Glomerular endothelial cell (primary cell): Measurements from ENCODE around the gene KIF21B. TPM values are rescaled to one million over a fixed set of nuclear protein-coding genes. Genes with fewer than 3 reads are reported as not detected.

ENCODE experiments used
- DNase-seq: peaks from one replicate; pipeline ENCODE4 v3.0.0-alpha.2; 2011; ENCODE audit warnings: low read depth, low spot score; ENCODE audit errors: extremely low read depth
- total RNA-seq: library from RNA; depleted of rRNA; stranded (reverse); fragments of >200 nt; gene quantifications from 2 replicates; pipeline ENCODE4 v1.2.3, GENCODE V29; 2015

KIF21B gene
- total RNA-seq, 1 donor from 2014 or later = 3.8 TPM

DNA sequence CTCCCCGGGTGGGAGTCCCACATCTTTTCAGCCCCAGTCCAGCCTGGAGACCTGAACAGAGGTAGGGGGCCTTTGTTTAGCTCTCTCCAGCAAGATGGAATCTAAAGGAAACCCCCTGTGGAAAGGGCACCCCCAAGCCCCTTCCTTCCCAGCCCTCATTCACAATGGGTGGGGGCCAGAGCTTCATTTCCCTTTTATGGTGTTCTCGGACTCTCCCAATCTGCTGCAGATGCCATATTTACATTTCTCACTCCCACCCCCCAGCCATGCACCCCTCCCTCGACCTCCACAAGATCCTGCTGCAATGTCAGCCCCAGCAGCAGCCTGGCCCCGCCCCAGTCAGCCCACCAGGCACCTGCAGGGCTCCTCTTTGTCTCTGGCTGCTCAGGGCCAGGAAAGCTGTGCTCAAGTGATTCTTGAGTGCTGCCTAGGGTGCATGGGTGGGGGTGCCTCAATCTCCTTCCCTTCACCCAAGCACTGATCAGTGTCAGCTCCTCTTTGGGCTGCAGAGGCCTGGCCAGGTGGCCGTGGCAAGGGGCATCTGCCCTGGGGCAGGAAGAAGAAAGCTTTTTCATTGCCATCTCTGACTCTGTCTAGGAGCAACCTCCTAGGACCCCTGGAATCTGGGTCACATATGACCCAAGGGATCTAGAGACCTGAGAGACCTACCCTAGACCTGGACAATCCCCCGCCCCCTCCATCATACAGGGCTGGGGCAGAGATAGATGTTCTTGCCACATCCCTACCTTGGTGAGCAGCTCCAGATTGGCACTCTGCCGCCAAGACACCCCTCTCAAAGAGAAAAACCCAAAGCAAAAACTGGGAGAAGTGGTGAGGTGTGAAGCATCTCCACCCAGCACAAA lies 1.7 kb downstream of the KIF21B start:
- DNase-seq = no peak

DNA sequence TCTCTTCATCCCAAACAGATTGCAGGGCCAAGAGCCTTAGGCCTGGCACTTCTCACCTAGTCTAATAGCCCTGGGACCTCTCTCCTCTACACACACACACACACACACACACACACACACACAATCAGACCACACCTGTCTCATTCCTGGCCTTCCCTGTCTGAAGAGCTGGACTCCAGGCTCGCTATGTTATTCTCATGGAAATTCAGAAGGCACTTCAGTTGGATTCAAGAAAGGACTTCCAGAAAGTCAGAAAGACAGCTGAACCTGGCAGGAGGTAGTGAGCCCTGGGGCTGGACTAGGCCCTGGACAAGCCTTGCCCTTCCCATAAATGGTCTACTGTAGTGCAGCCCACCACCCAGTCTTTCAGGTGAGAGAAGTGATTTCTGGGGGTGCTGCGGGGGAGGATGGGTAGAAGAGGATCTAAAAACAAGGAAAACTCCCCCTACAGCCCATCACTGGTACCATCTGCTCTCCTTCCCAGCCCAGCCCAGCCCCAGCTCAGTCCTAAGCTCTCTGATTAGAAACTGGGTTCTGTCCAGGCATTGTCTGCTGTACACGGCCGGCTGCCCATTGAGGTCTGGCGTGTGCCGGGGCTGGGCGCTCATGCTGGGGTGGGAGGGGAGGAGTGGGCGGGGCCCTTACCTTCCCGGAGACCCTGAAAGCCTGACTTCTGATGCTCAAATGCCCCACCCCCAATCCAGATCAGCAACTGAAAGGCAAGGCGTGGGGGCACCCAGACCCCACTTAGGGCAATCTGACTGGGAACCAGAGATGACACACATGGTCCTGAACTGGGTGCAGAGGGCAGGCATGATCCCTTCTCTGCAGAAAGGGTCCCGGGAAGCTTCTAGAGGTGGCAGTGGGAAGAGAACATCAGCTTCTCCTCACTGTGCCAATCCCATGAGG lies 2.5 kb downstream of the KIF21B start:
- DNase-seq = no peak

DNA sequence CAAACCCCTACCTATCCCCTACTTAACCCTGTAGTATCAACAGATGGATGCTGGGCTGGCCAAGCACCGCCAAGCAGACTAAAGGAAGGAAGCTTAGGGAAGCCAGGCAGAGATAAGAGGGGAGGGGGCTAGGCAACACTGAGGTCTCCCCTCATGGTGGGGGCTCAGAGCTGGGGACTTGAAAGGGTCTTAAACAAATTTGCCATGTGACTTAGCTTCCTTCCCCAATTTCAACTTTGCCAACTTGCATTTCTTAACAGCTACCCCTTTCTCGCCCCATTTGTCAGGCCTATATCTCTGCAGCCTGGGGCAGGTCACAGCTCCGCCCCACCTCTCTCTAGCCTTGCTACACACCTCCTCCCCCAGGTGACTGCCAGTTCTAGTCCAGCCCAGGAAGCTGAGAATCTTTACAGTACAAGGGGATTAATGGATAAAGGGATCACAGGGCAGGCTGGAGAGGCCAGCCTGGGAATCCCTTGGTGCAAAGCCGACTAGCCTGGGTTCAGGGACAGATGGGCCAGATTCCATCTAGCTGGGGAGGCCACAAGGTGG lies 3.4 kb downstream of the KIF21B start:
- no peak for DNase-seq

DNA sequence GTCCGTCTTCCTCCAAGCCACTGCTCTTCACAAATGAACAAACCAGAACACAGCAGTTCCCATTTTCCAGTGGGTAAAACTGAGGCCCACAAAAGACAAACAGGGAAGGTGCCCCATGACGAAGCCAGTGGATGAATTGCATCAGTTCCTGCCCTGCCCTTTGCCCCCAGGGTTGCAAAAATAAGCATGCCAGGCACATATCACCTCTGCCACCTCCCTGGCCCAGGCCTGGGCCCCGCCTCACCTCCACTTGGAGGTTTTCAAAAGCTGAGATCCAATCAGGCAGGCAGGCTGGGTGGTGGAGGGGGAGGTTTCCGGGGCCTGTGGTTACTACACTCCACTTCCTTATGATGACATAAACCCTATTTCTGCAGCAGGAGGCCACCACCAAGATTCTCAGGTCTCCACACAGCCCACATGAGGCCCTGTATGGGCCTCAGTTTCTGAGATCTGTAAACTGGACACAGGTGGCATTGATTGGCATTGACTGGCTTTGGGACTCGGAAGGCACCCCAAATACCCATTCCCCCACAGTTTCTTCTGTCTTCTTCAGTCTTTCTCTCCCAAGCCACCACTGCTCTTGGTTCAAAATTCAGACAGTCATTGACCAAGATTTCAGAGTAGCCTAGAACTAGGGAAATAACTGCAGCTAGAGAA lies 4.1 kb downstream of the KIF21B start:
- no peak for DNase-seq

DNA sequence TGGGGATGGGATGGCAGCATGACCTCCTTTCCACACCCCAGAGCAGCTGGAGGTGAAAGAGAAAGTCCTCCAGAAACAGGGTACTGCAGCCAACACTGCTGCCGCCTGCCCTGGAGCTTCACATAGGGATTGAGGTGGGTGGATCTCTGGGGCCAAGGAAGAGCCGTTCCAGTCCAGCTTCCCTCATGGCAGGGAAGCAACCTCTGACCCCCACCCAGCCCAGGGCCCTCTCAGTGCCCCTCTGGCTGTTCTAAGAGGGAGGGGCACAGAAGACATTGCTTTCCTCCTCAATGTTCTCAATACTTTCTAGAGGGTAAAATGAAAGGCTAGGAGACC lies 5.7 kb downstream of the KIF21B start:
- no peak for DNase-seq

DNA sequence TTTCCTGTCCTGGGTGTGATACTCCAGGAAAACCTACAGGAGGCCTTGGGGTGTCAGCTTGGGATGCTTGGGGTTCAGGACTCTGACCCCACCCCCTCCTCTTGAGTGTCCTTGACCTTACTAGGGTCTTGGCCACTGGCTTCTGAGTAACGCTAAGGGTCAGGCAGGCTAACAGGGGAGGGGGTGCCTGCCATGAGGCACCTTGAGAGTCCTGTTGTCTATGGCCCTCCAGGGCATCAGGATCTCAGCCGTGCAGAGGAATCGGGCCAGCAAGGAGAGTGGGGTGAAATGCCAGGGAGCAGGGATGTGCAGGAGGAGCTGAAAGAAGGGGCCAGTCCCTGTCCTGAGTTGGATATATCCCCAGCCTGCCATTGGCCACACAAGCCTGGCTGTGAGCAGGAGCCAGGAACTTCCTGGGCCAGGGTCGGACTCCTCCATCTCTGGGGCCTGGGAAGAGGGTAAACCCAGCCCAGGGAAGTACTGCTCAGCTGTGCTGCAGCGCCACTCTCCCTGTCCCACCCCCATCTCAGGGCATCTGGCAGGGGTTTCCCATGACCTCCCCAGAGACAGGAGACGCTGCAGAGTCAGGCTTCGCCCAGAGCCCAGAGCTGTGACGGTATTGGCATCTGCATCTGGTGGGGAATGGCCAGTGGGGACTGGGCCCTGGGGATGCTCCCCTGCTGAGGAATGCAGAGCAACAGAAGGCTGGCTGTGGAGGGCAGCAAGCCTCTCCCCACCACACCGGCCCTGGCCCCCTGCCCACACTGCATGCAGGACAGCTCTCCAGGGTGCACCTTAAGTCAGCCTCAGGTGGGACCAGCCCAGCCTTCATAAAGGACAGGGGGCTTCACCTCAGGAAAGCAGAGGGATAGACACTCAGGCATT lies 6.3 kb downstream of the KIF21B start:
- DNase-seq = no peak

DNA sequence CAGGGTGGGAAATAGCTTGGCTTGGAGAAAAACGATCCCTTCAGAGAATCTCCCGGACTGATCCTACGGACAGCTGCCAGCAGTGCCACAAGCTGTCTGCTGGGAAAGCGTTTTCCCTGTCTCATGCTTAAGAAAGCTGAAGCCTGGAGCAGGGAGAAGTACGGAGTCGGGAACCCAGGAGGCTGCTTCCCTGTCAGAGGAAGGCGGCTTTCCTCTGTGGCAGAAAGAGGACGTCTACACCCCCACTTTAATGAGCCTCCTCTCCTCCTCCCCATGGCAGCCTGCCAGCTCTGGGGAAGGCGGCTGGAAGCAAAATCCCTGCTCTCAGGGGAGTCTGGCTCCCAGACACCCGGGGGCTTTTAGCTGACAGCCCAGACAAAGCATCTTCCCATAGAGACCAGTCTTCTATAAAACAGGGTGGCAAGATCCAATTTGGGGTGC lies 7.3 kb downstream of the KIF21B start:
- DNase-seq = no peak

DNA sequence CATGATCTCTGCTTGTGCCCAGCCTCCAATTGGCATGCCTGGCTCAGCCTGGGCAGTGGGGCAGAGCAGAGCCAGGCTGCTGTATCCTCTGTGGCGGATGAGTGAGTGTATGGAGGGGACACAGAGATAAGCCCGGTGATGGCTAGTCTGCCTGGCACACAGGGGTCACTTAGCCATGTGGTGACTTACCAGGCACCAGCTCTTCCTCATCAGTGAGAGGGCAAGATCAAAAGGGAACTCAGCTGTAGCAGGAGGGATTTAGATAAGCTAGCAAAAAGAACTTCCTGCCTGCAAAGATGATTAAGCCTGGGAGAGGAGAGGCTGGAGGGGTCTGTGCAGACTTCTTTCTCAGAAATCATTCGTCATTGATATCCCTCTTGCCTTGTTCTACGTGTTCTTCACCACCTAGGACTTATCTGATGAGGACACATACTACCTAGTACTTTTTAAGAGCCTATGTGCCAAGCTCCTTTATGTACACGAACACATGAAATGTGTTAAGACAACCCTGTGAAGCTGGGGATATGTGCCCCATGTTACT lies 7.9 kb downstream of the KIF21B start:
- no peak for DNase-seq

DNA sequence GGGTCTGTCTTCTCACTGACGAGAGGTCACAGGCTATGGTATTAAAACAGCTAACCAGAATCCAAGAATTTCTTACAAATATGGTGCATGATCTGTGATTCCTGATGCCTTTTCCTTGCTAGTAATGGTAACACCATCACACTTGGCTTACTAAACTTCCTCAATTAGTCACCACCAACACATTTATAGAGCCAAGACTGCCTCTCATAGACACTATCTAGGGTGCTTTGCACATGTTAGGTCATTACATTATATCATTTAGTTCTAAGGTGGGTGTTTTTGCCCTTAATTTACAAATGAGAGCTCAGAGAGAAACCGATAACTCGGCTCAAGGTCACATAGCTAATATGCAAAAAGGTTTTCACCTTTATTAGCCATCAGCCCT lies 8.7 kb downstream of the KIF21B start:
- no peak for DNase-seq

DNA sequence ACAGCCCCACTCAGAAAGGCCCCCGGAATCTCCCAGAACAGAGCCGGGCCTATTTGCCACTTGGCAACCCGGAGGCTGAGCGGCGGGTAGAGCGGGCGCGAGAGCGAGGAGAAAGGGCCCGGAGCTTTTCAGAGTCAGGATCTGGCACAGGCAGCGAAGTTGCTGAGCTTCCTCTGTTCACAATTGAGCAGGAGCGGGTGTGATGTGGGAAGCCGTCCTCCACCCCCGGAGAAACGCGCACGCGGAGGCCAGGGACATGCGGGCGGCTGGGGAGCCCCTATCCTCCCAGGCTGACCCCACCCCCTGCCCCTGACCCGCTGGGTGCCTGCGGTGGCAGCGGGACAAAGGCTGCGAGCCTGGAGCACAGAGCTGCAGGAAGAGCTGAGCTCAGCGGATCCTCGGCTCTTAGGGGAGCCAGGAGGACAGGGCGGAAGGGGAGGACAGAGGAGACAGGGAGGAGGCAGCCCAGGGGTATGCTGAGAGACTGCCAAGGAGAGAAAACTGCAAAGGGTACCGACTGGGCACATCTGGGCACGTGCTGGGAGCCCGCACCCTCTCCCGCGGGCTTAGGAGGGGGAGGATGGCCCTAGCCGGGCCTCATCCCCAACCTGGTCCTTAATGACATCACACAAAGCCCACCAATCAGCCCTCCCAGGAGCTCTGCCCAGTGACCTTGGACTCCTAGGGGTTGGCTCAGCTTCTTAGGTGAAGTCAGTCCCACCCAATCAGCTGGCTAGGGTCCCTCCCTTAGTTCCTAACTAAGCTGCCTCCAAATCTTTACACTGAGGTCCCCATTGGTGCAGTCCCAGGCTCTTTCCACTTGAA lies 9.3 kb downstream of the KIF21B start:
- DNase-seq = no peak

DNA sequence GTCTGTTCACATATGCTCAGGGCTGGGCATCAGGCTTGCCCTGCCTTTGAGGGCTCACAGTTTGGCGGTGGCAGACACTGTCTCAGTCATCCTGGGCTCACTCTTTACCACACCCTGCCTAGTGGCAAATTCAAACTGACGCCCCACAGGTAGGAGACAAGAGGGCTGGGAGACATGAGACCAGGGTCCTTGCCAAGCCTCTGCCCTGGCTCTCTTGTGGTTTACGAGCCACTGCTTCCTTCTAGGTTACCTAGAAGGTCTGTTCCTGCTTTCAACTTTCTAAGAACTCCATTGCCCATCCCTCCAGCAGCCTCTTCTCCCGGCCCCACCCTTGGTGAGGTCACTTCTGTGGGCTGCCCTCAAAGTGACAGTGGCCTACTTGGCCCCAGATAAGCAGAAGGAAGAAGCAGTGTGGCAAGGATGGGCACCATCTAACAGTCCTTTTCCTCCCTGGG lies 10.5 kb downstream of the KIF21B start:
- DNase-seq = no peak

DNA sequence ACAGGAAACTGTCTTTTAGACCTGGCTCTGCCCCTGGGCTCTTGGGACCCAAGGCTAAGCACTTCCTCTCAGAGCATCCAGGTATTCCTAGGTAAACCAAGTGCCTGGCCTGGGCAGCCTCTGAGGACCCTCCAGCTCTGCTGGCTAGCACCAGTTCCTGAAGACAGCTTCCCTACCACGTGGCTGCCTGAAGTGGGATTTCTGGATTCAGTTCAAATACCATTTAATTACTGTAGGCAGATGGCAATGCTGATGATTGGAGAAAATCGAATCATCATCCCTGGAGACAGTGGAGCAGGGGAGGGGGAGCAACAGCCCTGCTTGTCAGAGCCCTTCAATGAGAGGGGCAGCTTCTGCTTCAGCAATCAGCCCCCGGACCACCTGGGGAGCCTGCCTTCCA lies 11.9 kb downstream of the KIF21B start:
- no peak for DNase-seq

DNA sequence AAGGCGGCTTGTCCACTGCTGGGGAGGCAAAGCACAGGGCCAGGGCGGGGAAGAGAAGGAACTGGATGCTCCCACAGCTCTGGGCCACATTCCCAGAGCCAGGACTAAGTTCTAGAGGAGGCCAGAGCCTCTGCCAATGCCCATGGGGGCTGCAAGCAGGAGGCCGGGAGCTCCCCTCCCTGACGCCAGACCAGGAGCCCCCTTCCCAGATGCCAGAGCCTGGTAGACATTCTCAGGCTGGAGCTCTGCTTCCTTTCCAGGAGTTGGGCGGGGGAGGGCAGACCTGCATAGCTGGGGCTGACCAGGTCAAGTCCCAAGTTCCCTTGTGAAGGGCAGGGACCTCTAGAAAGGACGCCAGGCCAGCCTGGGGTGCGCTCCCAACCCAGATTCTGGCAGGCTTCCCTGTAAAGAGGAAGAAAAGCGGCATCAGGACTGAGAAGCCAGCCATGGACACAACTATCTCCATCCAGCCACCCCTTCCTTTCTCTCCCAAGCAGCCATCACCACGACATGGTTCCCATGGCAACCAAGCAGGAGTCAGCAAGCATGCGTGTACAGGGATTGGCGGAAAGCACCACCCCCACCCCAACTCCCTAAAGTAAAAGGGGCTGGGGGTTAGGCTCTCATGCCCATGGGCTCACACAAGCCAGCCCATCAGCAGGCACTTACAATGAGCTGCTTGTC lies 13.4 kb downstream of the KIF21B start:
- no peak for DNase-seq

DNA sequence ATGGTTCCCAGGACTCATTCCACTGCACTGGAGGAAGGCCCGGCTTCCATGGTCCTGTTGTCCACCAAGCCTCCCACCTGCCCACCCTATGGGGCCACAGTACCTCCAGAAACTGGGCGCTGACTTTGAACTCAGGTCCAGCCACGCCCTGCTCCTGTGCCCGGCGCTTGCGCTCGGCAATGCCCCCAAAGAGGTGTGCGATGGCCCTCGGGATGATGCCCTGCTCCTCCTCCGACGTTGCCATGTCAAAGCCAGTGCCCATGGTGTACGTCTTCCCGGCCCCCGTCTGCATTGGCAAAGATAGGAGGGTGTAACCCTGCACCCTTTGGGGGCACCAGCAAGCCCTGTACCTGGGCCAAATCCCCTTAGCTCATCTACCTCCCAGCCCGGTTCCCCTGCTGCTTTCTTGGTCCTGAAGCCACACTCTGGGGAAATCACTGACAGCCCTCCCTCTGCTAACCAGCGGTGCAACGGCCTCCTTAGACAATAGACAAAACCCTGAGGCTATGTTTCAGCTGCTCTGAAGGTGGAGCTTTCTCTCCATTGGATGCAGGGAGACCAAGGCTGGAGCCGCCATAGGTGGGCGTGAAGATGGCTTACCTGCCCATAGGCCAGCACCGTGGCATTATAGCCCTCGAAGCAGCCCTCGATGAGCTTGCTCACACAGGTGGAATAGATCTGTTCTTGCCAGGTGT lies 14.7 kb downstream of the KIF21B start:
- DNase-seq = no peak

DNA sequence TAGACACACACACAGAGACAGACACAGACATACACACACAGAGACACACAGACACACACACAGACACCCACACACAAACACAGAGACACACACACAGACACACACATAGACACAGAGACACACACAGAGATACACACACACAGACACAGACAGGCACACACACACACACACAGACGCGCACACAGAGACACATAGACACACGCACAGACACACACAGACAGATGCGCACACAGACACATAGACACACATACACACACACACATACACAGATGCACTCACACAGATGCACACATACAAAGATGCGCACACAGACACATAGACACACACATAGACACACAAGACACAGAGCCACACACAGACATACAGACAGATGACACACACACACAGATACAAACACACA lies 16.0 kb downstream of the KIF21B start:
- no peak for DNase-seq

DNA sequence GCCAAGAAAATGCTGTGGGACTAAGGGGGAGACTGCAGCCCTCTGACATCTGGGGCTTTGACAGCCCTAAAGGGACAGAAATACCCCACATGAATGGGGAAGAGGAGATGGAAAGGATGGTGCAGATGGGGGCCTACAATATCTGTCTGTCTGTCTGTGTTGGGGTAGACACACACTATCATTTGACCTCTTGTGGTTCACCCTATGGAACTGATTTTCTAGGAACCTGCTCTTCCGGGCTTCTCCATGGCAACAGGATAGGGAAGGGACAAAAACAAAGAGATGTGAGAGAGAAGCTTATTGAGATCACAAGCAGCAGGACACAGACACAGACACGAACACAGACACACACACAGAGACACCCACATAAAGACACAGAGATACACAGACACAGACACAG lies 17.1 kb downstream of the KIF21B start:
- DNase-seq = no peak

DNA sequence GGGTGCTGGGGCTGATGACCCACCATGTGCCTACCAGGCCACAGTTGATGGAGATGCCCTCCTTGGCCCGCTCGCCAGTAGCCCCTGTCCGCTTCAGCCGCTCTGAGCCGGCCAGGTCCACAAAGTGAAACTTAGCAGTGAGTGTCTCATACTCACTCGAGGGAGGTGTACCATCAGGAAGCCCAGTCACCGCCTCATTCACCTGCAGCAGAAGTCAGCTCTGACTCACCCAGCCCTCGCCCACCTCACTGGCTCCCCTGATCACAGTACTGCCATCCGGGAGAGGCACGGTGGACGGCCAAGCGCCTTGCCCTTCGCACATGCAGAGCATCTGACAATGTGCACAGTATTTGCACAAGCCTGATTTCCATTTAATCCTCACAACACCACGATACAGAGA lies 18.8 kb downstream of the KIF21B start:
- no peak for DNase-seq

DNA sequence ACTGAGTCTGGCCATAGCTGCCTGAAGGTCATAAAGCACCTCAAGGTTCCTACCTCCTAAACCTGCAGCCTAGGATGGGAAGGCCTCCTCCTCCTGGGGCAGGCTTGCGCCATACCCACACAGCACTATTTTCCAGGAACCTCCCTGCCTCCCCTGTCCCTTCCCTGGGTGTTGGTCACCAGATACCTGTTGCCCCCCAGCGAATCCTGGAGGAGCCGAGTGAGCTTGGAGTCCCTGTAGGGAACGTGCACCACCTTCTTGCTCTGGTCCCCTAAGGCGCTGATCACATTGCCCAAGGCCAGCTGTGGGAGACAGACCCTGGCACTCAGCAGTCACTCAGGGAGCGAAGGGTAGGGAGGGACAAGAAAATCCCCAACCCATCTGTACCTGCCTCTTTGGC lies 19.4 kb downstream of the KIF21B start:
- no peak for DNase-seq
